Motor neuron (in vitro differentiated cells): ENCODE data around the gene CUL9. TPM values are rescaled to one million over a fixed set of nuclear protein-coding genes. Genes with fewer than 3 reads are reported as not detected.

Source experiments
- ATAC-seq, 8 experiments: fragments of 200-7000 bp; cut with Tn5 transposase; replicated peaks in 6 of 8; 2 replicates each; pipeline ENCODE4 v1.8.0; 2021; ENCODE audit warnings: mild to moderate bottlenecking in 8 of 8, moderate library complexity in 8 of 8
- H3K27ac ChIP-seq, 2 donors: fragments of 250-450 bp; sonication (Bioruptor Pico); 2 replicates each; pipeline ENCODE4 v1.9.0; 2021; ENCODE audit warnings: antibody characterized with exemption in 2 of 2, mild to moderate bottlenecking in 2 of 2, moderate library complexity in 1 of 2
- H3K4me1 ChIP-seq, 2 donors: fragments of 250-450 bp; sonication (Bioruptor Pico); replicated peaks in 1 of 2; 2 replicates each; pipeline ENCODE4 v1.6.1; 2021; ENCODE audit warnings: antibody characterized with exemption in 2 of 2, mild to moderate bottlenecking in 2 of 2, moderate library complexity in 1 of 2
- H3K4me3 ChIP-seq, 5 donors: fragments of 250-450 bp; sonication (Bioruptor Pico); 2 replicates each; pipeline ENCODE4 v1.9.0; 2021; ENCODE audit warnings: antibody characterized with exemption in 5 of 5, mild to moderate bottlenecking in 5 of 5, moderate library complexity in 4 of 5
- WGBS, 10 experiments: fragments of 450-650 bp; shearing (Covaris generic); methylation state at CpG; one replicate each; pipeline ENCODE4 v1.0.0; 2022; 5-methylcytosine and 5-hydroxymethylcytosine counted together
- in situ Hi-C, 9 experiments: fragments of 400-800 bp; cut with MboI; loops; one replicate each; pipeline ENCODE4 v1.15.0; 2021; ENCODE audit warnings: low sequenced_read_pairs in 9 of 9, low pct_unique_long_range_greater_than_20kb in 2 of 9; ENCODE audit not compliant: unreplicated experiment in 9 of 9
- total RNA-seq, 8 experiments: library from RNA; unstranded; fragments of 300-600 nt; gene quantifications; 2 replicates each; pipeline versions ENCODE4 v1.2.3 to v1.2.4, GENCODE V29; 2022

The CUL9 gene
- total RNA-seq, 8 experiments from 2014 or later, result 15.3 to 70.3 (median 23.3) TPM

GRCh38 chr6:43267619-43268354 is 85.8 kb downstream of the CUL9 start:
- Histone ChIP-seq H3K27ac (no peak overlapping the region), H3K4me1 (peaks cover 3 to 27% of the 10 kb centered on the region in 2 donors), H3K4me3 (no peak overlapping the region)
- peak in 5 of 8 experiments; percentile 13 to 58 (median 42) for ATAC-seq
- in situ Hi-C loops, result loop anchor here in 3 of 9 experiments (10.0 to 25.0 kb wide), 3 partner anchors 67 to 245 kb away; partner anchors contain the start of genes ABCC10 (in 1 of the 3), LRRC73 (in 1 of the 3), POLR1C (in 1 of the 3) and YIPF3 (in 1 of the 3)
- WGBS, 10 experiments, result 14 to 100% (median 42%) methylated on average over 1 to 4 of the region's 7 CpGs; no CpG with 5 or more reads in 3 of the 10 experiments

DNA sequence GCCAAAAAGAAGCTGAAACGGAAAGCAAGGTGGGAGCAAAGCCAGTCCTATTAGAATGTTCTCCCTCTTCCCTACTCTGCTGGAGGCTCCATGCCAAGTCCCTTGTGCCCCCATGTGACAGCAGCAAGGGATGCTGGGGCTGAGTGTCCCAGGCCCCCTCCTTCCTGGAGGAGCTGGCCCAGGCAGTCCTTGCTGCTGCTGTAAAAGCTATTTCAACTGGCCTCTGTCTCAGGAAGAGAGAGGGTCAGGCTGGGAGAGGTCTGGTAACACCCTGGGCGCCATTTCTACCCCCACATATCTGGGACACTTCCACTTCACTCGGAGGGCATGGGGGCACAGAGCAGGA is 86.3 kb downstream of the CUL9 start:
- WGBS, 10 experiments, result 42 to 100% (median 79%) methylated on average over 1 to 3 of the region's 3 CpGs; no CpG with 5 or more reads in 4 of the 10 experiments
- in situ Hi-C loops, result loop anchor here in 3 of 9 experiments (10.0 to 25.0 kb wide), 3 partner anchors 66 to 244 kb away; partner anchors contain the start of genes ABCC10 (in 1 of the 3), LRRC73 (in 1 of the 3), POLR1C (in 1 of the 3) and YIPF3 (in 1 of the 3)
- Histone ChIP-seq H3K4me3 (no peak overlapping the region), H3K4me1 (peaks cover 3 to 27% of the 10 kb centered on the region in 2 donors), H3K27ac (no peak overlapping the region)
- ATAC-seq, result peak in 5 of 8 experiments; percentile 23 to 44 (median 39)

DNA sequence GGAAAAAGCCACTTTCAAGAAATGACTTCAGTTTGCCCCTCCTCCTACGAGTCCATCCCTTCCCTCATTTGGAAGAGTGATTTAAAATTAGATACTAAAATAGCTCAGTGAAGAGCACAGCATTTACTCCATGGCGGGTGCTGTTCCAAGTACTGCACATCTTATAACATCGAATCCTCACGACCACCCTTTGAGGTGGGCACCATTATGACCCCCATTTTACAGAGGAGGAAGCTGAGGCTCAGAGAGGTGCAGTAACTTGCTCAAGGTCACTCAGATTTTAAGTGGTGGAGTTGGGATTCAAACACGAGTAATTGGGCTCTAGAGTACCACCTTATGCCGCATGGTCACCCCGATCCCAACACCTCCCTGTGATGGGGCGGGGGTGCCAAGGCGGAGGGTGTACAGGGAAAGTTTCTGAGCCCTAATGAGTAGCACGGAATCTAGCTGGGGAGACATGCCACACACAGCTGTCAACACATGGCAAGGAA is 86.8 kb downstream of the CUL9 start:
- Histone ChIP-seq H3K27ac (no peak overlapping the region), H3K4me1 (peaks cover 3 to 27% of the 10 kb centered on the region in 2 donors), H3K4me3 (no peak overlapping the region)
- in situ Hi-C loops, result loop anchor here in 3 of 9 experiments (10.0 to 25.0 kb wide), 3 partner anchors 66 to 243 kb away; partner anchors contain the start of genes ABCC10 (in 1 of the 3), LRRC73 (in 1 of the 3), POLR1C (in 1 of the 3) and YIPF3 (in 1 of the 3)
- no peak for ATAC-seq
- WGBS, 10 experiments, result 0 to 100% (median 89%) methylated on average over 1 to 6 of the region's 10 CpGs; no CpG with 5 or more reads in 3 of the 10 experiments

DNA sequence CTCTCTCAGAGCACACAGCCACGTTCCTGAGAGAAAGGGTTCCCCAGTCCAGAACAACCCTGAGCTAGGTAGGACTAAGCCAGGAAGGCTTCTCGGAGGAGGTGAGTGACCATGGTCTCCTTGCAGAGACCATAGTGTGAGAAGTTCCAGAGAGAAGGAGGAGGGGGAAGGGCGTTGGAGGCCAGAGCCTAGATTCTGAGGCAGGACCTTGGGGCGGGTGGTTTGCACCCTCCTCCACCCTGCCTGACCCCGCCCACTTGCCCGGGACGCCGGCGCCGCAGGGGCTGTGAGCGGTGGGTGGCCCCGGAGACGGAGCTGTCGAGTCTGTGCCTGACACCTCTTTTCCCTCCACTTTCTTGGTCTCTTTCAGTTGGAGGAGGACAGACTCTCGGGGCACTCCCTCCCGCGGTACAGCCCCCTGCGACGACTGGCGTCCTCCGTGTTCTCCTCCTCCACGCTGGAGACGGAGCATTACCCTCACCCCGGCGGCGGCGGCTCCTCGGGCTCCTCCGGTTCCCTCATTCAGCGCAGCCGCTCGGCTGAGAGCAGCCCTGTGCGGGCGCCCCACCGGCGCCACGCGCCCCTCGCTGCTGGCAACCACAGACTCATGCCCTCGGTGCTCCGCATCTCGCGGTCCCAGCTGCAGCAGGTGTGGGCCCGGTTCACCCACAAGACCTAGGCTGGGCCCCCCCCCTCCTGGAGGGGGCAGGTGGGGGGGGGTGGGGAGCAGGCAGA is 87.4 kb downstream of the CUL9 start:
- H3K4me1 ChIP-seq, result peaks cover 3 to 27% of the 10 kb centered on the region in 2 donors
- H3K4me3 ChIP-seq, result no peak overlapping the region
- H3K27ac ChIP-seq, result no peak overlapping the region
- WGBS, 10 experiments, result 28 to 50% (median 38%) methylated on average over 8 to 15 of the region's 44 CpGs; no CpG with 5 or more reads in 7 of the 10 experiments
- ATAC-seq, result peak in 5 of 8 experiments; percentile 3 to 33 (median 17)
- in situ Hi-C loops, result loop anchor here in 3 of 9 experiments (10.0 to 25.0 kb wide), 3 partner anchors 65 to 243 kb away; partner anchors contain the start of genes ABCC10 (in 1 of the 3), LRRC73 (in 1 of the 3), POLR1C (in 1 of the 3) and YIPF3 (in 1 of the 3)

DNA sequence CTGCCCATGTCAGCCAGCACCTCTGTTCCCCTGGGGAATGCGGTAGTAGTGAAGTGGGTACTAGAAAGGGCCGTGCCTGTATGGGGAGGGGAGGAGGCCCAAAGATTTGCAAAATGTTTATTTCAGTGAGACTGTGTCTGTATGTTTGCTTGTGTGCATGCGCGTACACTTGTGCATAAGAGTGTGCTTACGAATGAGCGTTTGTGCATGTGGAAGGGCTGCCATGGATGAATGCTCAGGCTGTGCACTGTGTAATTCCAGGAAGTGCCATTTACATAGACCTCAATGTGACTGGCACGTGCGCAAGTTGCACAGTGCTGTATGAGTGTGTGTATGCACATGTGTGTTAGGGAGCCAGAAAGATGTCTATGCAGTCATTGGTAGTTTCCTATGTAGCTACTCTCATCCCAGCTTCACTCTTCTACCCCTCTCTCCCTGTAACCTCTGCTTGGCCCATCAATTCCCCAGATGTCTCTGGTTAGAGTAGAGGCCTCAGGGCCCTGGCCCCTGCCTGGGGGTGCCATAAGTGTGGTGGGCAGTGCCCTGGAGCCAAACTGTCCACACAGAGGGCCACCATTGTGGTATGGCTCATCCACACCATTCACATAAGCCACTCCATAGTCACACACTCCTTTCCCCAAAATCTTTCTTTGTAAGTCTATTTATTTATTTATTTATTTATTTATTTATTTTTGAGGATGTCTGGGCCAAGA is 89.3 kb downstream of the CUL9 start:
- no peak overlapping the region for H3K27ac ChIP-seq
- peaks cover 11 to 44% of the 10 kb centered on the region in 2 donors for H3K4me1 ChIP-seq
- no peak overlapping the region for H3K4me3 ChIP-seq
- 0 to 97% (median 88%) methylated on average over 1 to 8 of the region's 8 CpGs; no CpG with 5 or more reads in 5 of the 10 experiments for WGBS, 10 experiments
- in situ Hi-C loops, result loop anchor here in 2 of 9 experiments (25.0 kb wide), 2 partner anchors 166 to 241 kb away; partner anchors contain the start of genes ABCC10 (in 1 of the 2), LRRC73 (in 1 of the 2), POLR1C (in 1 of the 2) and YIPF3 (in 1 of the 2)
- peak in 3 of 8 experiments; percentile 69 to 82 (median 74) for ATAC-seq

DNA sequence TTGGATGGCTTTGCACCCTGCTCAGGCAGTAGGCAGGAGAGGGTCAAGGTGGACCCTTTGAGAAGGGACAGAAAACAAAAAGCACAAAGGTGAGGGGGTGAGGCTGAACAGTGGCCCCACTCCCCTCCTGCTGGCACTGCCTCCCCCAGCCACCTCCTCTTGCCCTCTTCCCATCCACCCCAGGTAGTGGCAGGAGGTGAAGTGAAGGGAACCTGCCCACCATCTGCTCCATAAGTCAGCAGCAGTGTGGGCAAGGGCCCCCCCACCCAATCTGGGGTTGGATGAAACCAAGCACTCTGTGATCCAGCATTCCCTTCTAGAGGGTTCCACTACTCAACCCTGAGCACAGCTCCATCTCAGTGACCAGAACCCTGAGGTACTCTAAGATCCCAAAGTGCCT is 89.9 kb downstream of the CUL9 start:
- H3K4me1 ChIP-seq, result peaks cover 12 to 45% of the 10 kb centered on the region in 2 donors
- no peak overlapping the region for H3K27ac ChIP-seq
- ATAC-seq, result no peak
- in situ Hi-C loops, result loop anchor here in 2 of 9 experiments (25.0 kb wide), 2 partner anchors 165 to 240 kb away; partner anchors contain the start of genes ABCC10 (in 1 of the 2), LRRC73 (in 1 of the 2), POLR1C (in 1 of the 2) and YIPF3 (in 1 of the 2)
- no peak overlapping the region for H3K4me3 ChIP-seq

DNA sequence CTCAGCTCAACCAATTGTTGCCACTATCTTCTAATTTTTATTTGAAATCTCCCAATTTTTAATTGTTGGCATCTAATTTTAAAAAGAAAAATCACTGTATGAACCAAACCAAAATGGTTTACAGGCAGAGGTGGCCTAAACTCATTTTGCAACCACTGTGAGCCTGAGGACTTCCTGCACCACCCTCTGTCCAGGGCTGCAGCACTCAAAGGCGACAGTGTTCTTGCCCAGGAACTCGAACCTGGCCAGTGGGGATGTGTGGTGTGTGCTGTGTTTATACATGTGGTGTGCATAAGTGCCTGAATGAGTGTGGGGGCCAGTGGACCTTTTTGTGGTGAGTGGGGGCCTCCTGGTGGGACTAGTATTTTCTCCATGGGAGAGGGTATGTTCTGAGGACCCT is 91.7 kb downstream of the CUL9 start:
- no peak for ATAC-seq
- no peak overlapping the region for H3K27ac ChIP-seq
- peaks cover 14 to 41% of the 10 kb centered on the region in 2 donors for H3K4me1 ChIP-seq
- 40 to 100% (median 78%) methylated on average over 1 to 2 of the region's 2 CpGs; no CpG with 5 or more reads in 5 of the 10 experiments for WGBS, 10 experiments
- H3K4me3 ChIP-seq, result no peak overlapping the region
- in situ Hi-C loops, result loop anchor here in 2 of 9 experiments (25.0 kb wide), 2 partner anchors 164 to 239 kb away; partner anchors contain the start of genes ABCC10 (in 1 of the 2), LRRC73 (in 1 of the 2), POLR1C (in 1 of the 2) and YIPF3 (in 1 of the 2)

Other genes starting within 250 kb of the CUL9 start
- gene GNMT, start 221.4 kb upstream of the CUL9 start, total RNA-seq, result under 1 TPM in 6 of 8 experiments, not detected in 2; 0.11 to 0.62 (median 0.38) TPM
- 10 to 100 TPM in 7 of 8 experiments, 1 to 10 TPM in 1; 8.6 to 24.3 (median 18.0) TPM for gene PEX6, start 203.0 kb upstream of the CUL9 start, total RNA-seq
- 10 to 100 TPM; 18.4 to 40.4 (median 29.4) TPM for gene PPP2R5D, start 197.6 kb upstream of the CUL9 start, total RNA-seq
- 100 to 1,000 TPM in 2 of 8 experiments, 10 to 100 TPM in 6; 47.7 to 111 (median 72.7) TPM for gene MEA1, start 168.2 kb upstream of the CUL9 start, total RNA-seq
- 100 to 1,000 TPM in 4 of 8 experiments, 10 to 100 TPM in 4; 63.1 to 135 (median 100) TPM for gene KLHDC3, start 167.9 kb upstream of the CUL9 start, total RNA-seq
- gene RRP36, start 160.6 kb upstream of the CUL9 start, total RNA-seq, result 10 to 100 TPM; 44.1 to 85.0 (median 65.1) TPM
- gene CUL7, start 128.3 kb upstream of the CUL9 start, total RNA-seq, result 10 to 100 TPM; 14.4 to 33.7 (median 25.1) TPM
- 10 to 100 TPM; 25.0 to 81.6 (median 42.7) TPM for gene MRPL2, start 122.8 kb upstream of the CUL9 start, total RNA-seq
- 10 to 100 TPM; 18.7 to 57.3 (median 32.7) TPM for gene KLC4, start 122.6 kb upstream of the CUL9 start, total RNA-seq
- 100 to 1,000 TPM in 3 of 8 experiments, 10 to 100 TPM in 5; 27.2 to 197 (median 48.3) TPM for gene PTK7, start 105.9 kb upstream of the CUL9 start, total RNA-seq
- gene SRF, start 10.9 kb upstream of the CUL9 start, total RNA-seq, result 10 to 100 TPM in 5 of 8 experiments, 1 to 10 TPM in 3; 8.5 to 25.9 (median 16.2) TPM
- 10 to 100 TPM; 15.3 to 73.6 (median 33.9) TPM for gene DNPH1, start 47.3 kb downstream of the CUL9 start, total RNA-seq
- 10 to 100 TPM in 3 of 8 experiments, 1 to 10 TPM in 4, under 1 TPM in 1; 0.41 to 13.6 (median 8.4) TPM for gene TTBK1, start 61.3 kb downstream of the CUL9 start, total RNA-seq
- under 1 TPM in 5 of 8 experiments, not detected in 3; 0.23 to 0.78 (median 0.63) TPM for gene SLC22A7, start 116.1 kb downstream of the CUL9 start, total RNA-seq
- gene CRIP3, start 126.6 kb downstream of the CUL9 start, total RNA-seq, result 1 to 10 TPM in 6 of 8 experiments, under 1 TPM in 2; 0.81 to 4.1 (median 2.0) TPM
- 10 to 100 TPM in 7 of 8 experiments, 1 to 10 TPM in 1; 9.4 to 25.0 (median 14.7) TPM for gene ZNF318, start 187.5 kb downstream of the CUL9 start, total RNA-seq
- gene ABCC10, start 245.3 kb downstream of the CUL9 start, total RNA-seq, result 10 to 100 TPM; 10.3 to 70.3 (median 16.4) TPM